HUES6 (cell line): Measurements from ENCODE around the gene ZNF341.
A peak's percentile ranks its signal among the peaks of the same experiment; 100 is the strongest.

Source experiments
- H3K27ac ChIP-seq: 2 replicates; pipeline ENCODE4 v1.7.0; 2013; ENCODE audit warnings: low read depth, mild to moderate bottlenecking, low read length, inconsistent platforms
- H3K27me3 ChIP-seq: 2 replicates; pipeline ENCODE4 v1.6.1; 2013; ENCODE audit warnings: low read length; ENCODE audit not compliant: control insufficient read depth, insufficient read depth
- H3K36me3 ChIP-seq: 2 replicates; pipeline ENCODE4 v1.6.1; 2013; ENCODE audit warnings: low read length; ENCODE audit not compliant: control insufficient read depth, insufficient read depth
- H3K4me1 ChIP-seq: 2 replicates; pipeline ENCODE4 v1.6.1; 2013; ENCODE audit warnings: low read length; ENCODE audit not compliant: control insufficient read depth, insufficient read depth
- H3K4me3 ChIP-seq: 2 replicates; pipeline ENCODE4 v1.5.1; 2013; ENCODE audit warnings: low read depth, low read length
- H3K9ac ChIP-seq: one replicate; pipeline ENCODE4 v1.6.1; 2013; ENCODE audit warnings: mild to moderate bottlenecking, low read length
- H3K9me3 ChIP-seq: 2 replicates; pipeline ENCODE4 v1.6.1; 2013; ENCODE audit warnings: low read depth, low read length; ENCODE audit not compliant: control insufficient read depth, insufficient read depth

The ZNF341 gene

DNA sequence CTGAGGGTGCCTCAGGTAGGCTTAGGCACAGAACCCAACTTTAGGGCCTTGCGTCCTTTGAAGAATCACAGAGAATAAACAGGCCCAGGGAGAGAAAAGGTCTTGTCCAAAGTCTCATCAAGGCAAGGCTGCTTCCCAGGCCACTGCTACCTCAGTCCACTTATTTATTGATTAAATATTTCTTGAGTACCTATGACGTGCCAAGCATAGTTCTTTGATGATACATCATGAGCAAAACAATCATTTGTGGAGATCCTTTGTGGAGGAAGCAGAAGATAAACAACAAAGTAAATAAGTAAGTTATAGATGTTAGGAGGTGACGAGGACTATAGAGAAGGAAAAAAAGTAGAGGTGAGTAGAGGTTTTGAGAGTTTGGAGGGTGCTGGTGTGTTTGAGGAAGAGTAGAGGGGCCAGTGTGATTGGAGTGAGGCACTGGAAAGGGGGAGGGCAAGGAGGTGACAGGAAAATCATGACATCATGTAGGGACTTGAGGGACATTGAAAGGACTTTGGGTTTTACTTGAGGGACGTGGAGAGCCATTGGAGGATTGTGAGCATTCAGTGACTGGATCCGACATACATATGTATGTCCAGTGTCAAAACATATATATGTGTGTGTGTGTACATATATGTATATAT lies 65.2 kb downstream of the ZNF341 start:
- no peaks in the 10 kb centered on the region for H3K27me3 ChIP-seq
- H3K27ac ChIP-seq = no peak overlapping the region
- H3K9ac ChIP-seq = no peak overlapping the region
- H3K4me1 ChIP-seq = peaks cover 9% of the 10 kb centered on the region
- H3K4me3 ChIP-seq = no peak overlapping the region
- no peaks in the 10 kb centered on the region for H3K36me3 ChIP-seq
- H3K9me3 ChIP-seq = no peaks in the 10 kb centered on the region

DNA sequence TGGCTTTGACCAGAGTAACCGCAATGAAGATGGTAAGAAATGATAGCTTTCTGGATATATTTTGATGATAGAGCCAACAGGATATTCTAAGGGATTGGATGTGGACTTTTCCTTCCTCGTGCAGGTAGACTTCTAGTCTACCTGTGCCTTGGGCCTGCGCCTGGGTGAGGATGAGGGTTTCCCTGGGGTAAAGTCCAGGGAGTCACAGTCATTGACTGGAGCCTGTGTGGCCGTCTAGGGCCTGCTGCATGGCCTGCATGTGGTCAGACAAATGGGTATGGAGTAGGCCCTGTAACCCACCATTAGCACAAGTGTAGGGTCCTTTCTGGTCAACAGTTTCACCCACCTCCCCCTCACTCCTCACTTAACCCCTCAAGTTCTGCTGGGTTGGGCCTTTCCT lies 66.6 kb downstream of the ZNF341 start:
- H3K4me1 ChIP-seq = peaks cover 3% of the 10 kb centered on the region; the same call in 1 of the 2 replicates
- H3K27ac ChIP-seq = no peak overlapping the region
- H3K4me3 ChIP-seq = no peak overlapping the region
- no peaks in the 10 kb centered on the region for H3K36me3 ChIP-seq
- no peaks in the 10 kb centered on the region for H3K27me3 ChIP-seq
- H3K9ac ChIP-seq = no peak overlapping the region
- no peaks in the 10 kb centered on the region for H3K9me3 ChIP-seq

DNA sequence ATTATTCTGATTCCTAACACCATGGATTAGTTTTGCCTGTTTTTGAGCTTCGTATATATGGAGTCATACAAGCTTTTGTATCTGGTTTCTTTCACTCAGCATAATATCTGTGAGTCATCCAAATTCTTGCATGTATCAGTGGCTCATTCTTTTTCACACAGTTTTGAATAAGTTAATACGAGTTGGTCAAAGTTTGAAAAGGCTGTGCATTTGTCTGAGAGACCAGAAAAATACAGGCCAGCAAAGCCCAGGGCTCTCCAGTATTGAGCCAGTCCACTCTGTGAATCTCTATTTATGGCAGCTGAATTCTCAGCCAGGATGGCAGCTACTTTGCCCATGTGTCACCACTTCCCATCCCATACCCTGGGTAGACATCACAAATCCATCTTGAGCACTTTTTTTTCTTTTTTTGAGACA lies 72.1 kb downstream of the ZNF341 start:
- no peaks in the 10 kb centered on the region for H3K9me3 ChIP-seq
- H3K27ac ChIP-seq = no peak overlapping the region
- H3K4me3 ChIP-seq = no peak overlapping the region
- no peaks in the 10 kb centered on the region for H3K4me1 ChIP-seq
- no peaks in the 10 kb centered on the region for H3K36me3 ChIP-seq
- no peaks in the 10 kb centered on the region for H3K27me3 ChIP-seq
- no peak overlapping the region for H3K9ac ChIP-seq

DNA sequence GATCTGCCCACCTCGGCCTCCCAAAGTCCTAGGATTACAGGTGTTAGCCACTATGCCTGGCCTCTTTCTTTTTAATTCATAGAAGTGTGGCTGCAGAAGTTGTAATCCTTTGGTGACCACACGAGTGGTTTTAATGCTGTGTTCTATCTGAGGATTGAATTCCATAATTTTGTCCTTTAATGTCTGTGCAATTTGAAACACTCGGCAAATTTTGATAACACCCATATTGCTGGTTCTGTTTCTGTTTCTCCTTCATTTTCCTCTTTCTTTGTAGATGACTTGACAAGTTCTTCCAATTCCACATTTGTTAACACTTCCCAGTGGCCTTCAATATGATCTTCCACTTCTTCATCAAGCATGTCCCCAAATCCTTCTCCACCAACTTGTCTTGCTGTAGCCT lies 76.6 kb downstream of the ZNF341 start:
- H3K4me3 ChIP-seq = no peak overlapping the region
- H3K36me3 ChIP-seq = no peaks in the 10 kb centered on the region
- no peaks in the 10 kb centered on the region for H3K9me3 ChIP-seq
- H3K27ac ChIP-seq = no peak overlapping the region
- no peak overlapping the region for H3K9ac ChIP-seq
- H3K27me3 ChIP-seq = no peaks in the 10 kb centered on the region
- peaks cover 6% of the 10 kb centered on the region for H3K4me1 ChIP-seq

DNA sequence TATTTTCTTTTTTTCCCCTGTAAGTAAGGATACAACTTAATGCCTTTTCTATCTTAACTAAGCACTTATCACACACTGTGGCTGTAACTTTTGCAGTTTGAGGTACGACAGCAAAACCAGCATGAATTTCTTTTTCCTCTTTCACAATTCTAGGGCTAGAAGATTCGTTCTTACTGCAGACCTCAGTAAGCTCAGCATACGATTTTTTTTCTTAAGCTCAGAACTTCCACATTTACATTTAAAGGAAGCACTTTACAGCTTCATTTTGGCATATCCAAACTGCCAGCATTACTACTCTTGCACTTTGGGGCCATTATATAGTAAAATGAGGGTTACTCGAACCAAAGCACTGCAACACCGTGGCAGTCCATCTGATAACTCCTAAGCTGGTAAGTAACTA lies 78.5 kb downstream of the ZNF341 start:
- peaks cover 1% of the 10 kb centered on the region; the same call in 1 of the 2 replicates for H3K36me3 ChIP-seq
- H3K27ac ChIP-seq = no peak overlapping the region

DNA sequence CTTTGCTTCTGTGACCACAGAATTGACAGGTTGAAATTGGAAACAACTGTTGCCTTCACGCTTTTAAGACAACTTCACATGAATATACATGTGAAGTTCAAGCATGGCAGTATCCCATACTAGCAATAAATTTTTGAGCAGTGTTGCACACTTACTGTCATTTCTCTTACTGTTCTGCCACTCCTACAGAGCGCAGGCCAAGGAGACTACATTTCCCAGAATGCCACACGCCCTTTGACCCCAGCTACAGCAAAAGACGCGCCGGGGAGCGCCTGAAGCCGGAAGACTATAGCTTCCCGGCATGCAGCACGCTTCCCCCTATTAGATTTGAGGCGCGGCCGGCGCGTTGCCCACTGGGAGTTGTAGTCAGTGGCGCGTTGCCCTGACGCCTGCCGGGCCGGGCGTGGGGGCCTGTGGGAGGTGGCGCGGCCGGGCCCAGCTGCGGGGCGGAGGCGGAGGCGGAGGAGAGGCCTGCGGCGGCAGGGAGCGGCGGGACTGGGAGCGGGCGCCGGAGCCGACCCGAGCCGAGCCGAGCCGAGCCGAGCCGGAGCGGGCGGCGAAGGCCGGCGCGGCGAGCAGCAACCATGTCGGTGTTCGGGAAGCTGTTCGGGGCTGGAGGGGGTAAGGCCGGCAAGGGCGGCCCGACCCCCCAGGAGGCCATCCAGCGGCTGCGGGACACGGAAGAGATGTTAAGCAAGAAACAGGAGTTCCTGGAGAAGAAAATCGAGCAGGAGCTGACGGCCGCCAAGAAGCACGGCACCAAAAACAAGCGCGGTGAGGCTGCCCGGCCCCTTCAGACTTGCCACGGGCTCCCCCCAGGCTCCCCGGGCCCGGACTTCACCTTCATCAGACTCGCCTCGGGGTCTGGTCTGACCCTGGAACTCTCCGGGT lies 79.3 kb downstream of the ZNF341 start, which contains the start of gene CHMP4B:
Gene CHMP4B (plus strand): TSS at position 464 of the 891 bp plus-strand sequence. CDS start 121 bp downstream, at position 585.
- Histone ChIP-seq H3K4me3 (peak within 1 kb of the TSS; percentile 96), H3K36me3 (peaks cover 7% of the 10 kb centered on the region), H3K4me1 (peaks cover 6% of the 10 kb centered on the region), H3K27ac (peak within 1 kb of the TSS; percentile 76), H3K27me3 (no peaks in the 10 kb centered on the region), H3K9ac (peak within 1 kb of the TSS; percentile 89), H3K9me3 (no peaks in the 10 kb centered on the region)

More for the DNA sequence above, 78.5 kb downstream of the ZNF341 start:
- Histone ChIP-seq H3K27me3 (no peaks in the 10 kb centered on the region), H3K4me1 (peaks cover 6% of the 10 kb centered on the region), H3K9ac (no peak overlapping the region), H3K4me3 (no peak overlapping the region), H3K9me3 (no peaks in the 10 kb centered on the region)

DNA sequence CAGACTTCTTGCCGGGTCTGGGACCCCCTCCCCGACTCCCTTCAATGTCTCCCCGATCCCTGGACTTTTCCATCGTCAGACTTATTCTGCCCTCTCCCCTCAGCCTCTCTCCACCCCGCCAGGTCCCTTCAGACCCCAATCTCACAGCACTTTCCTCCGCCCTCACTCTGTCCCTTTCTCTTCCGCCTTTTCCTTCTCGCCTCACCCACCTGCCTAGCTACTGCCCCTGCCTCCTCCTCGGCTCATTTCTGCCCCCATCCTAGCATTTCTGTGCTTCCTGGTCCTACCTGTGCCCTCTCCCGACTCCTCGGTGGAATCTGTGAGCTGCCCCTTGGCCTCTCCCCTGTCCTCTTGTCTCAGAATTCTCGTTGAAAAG lies 80.0 kb downstream of the ZNF341 start:
- Histone ChIP-seq H3K4me1 (peaks cover 6% of the 10 kb centered on the region), H3K9ac (peak overlapping the region; percentile 89), H3K9me3 (no peaks in the 10 kb centered on the region), H3K27ac (peak overlapping the region; percentile 76; the same call in 1 of the 2 replicates), H3K4me3 (peak overlapping the region; percentile 96), H3K36me3 (peaks cover 7% of the 10 kb centered on the region), H3K27me3 (no peaks in the 10 kb centered on the region)

DNA sequence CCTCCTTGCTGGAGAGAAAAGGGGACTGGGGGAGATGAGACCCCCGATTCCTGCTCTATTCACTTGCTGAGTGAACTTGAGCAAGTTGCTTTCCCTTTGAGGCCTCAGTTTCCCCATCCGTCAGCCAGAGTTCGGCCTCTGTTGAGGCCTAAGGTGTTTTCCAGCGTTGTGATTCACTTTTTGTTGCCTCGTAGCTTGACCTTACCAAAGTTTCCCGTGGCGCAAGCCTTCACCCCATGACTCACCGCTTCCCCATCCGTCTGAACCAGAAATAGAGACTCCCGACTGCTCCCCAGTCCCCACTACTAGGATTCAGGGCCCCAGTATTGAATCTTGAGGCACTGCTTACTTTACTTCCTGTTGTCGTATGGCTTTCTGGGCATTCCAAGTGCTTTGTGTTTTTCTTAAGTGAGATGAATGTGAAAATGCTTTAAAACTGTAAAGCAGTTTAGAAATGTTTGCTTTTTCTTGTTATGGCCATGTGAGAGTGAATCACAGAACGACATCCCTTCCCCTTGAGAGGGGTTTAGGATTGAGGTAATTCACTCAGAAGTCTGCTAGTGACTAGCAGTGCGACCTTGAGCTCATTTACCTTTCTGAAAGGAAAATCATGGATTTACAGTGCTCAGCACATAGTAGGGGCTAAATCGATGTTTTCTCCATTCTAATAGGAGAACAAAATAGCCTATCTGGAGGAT lies 80.5 kb downstream of the ZNF341 start:
- Histone ChIP-seq H3K4me1 (peaks cover 6% of the 10 kb centered on the region), H3K4me3 (peak overlapping the region; percentile 96), H3K9ac (peak overlapping the region; percentile 89), H3K27me3 (no peaks in the 10 kb centered on the region), H3K27ac (peak overlapping the region; percentile 76; the same call in 1 of the 2 replicates), H3K9me3 (no peaks in the 10 kb centered on the region), H3K36me3 (peaks cover 7% of the 10 kb centered on the region)

DNA sequence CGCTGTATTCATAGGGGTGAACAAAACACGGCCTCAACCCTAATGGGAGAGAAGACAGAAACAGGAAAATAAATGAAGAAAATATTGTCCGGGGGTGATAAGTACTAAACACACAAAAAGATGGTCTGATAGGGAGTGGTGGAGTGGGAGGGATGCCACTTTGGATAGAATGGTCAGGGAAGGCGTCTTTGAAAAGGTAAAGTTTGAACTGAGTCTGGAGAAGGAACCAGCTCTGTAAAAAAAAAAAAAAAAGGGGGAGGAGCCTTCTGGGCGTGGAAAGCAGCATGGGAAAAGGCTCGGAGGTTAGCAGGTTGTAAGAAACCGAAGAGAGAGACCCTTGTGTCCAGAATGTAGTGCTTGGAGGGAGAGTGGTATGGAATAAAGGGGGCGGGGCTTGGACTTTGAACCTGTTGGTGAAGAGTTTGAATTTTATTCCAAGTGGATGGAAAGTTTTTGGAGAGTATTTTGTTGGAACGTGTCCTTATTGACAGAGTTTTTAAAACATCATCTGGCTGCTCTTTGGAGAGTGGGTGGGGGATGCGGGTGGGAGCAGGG lies 81.2 kb downstream of the ZNF341 start:
- Histone ChIP-seq H3K36me3 (peaks cover 7% of the 10 kb centered on the region), H3K4me1 (peaks cover 6% of the 10 kb centered on the region), H3K27ac (no peak overlapping the region), H3K9me3 (no peaks in the 10 kb centered on the region), H3K9ac (no peak overlapping the region), H3K4me3 (peak overlapping the region; percentile 96), H3K27me3 (no peaks in the 10 kb centered on the region)

DNA sequence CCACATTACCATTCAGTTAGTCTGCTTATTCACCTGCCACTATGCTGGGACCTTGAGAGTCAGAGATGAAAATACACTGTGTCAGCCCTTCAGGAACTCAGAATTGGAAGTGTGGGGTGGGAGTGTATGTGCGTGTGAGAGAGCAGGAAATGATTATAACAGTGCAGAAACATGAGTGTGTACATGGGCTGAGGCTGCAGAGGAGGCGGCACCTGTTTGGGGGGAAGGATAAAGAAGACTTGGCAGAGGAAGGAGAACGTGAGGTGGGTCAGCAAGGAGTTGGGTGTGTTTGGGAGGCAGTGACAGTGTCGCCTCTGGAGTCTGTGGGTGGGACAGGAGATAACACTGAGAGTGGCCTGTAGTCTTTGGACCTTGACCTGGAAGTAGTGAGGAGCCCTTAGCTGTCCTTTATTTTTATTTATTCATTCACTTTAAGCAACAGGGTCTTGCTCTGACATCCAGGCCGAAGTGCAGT lies 82.5 kb downstream of the ZNF341 start:
- H3K27ac ChIP-seq = no peak overlapping the region
- H3K36me3 ChIP-seq = peaks cover 7% of the 10 kb centered on the region
- peaks cover 6% of the 10 kb centered on the region for H3K4me1 ChIP-seq
- H3K9me3 ChIP-seq = no peaks in the 10 kb centered on the region
- H3K4me3 ChIP-seq = no peak overlapping the region
- no peaks in the 10 kb centered on the region for H3K27me3 ChIP-seq
- no peak overlapping the region for H3K9ac ChIP-seq
